Islet of Langerhans (tissue), 1 donor: Measurements from ENCODE around the gene TRAPPC2.
A peak's percentile ranks its signal among the peaks of the same experiment; 100 is the strongest.

Experiments
- FAIRE-seq: peaks from one replicate; lab custom pipeline; 2011; peaks lifted over from hg19 to GRCh38; lab: Jason Lieb, UNC

TRAPPC2 gene

DNA sequence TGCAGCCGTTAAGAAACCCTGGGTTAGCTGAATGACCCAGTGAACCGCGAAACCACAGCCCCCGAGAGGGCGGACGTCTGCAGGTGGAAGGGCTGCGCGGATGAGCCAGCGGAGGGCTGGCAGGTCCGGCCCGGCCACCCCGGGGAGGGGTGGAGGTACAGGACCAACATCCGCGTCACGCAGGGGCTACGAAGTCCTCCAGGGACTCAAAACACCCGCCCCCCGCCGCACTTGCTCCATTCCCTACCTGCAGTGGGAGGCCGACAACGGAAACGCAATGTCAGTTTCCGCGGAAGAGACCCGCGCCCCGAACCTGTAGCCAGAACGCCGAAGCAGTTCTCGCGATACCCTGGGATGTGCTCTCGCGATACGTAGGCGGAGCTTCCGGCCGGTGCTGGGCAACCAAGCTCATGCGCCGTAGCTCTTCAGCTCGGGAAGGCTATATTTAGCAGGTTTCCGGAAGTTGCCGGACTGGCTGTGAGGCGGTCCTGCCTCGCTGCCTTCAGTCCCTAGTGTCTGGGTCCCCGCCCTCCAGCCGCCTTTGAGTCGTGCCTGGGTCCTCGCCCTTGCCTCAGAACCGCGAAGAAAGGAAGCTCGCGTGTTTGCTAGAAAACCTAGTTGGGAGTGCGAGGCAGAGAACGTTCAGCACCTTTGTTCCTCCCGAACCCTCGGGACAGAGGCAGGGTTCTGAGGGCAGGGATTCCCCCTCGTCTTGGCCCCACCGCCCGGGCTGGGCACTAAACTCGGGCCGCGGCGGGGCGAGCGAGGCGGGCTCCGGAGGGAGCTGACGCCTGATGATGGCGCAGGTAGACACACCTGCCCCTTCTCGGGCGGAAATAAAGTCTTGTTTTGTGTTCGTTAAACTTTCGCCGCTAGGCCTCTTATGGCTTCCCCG lies at the start of gene TRAPPC2, which contains the start of gene OFD1:
TSS of gene TRAPPC2 (minus strand) at position 343 of the 895 bp plus-strand sequence. CDS start 14,657 bp downstream, outside the sequence.
TSS of gene OFD1 (plus strand) at position 471 of the 895 bp plus-strand sequence. CDS start at position 795, 324 bp downstream.
- peak; percentile 56 for FAIRE-seq

- FAIRE-seq: no peak
Measured at GRCh38 chrX:13780868-13781427, 46.5 kb upstream of the TRAPPC2 start.

- no peak for FAIRE-seq
Measured at GRCh38 chrX:13778916-13779315, 44.5 kb upstream of the TRAPPC2 start.

GRCh38 chrX:13776387-13776786 lies 42.0 kb upstream of the TRAPPC2 start:
- no peak for FAIRE-seq

DNA sequence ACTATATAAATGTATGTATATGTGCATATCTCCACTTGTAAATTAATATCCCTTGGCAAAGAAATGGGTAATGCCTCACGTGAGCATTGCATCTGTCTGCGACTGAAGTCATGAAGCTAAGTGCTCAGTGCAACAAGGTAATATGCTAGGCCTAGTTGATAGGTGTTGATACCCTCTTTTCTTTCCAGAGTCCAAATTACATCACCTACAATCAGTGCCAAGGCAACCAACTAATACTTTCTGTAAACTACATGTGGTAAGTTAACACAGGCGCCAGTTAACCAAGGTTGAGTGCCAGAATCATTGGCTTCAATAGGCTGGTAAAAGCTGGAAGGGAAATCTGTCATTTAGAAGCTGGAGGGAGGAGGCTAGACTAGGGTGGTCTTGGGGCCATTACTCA lies 41.4 kb upstream of the TRAPPC2 start:
- no peak for FAIRE-seq

DNA sequence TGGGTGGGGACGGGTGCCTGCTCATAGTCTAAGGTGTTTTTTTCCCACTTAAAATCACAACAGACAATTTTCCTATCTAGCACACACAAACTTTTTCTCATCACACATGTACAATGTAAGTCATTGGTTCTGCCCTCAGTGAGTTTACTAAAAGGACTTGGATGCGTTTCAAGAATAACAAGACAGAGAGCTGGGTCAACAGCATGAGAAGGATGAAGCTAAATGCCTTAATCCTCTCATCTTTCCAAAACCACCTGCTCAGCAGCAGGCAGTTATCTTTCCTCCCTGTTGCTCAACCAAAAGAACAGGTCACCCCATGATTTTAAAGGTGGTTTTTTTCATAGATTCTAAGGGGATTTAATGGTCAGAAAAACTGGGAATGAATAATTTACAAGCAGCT lies 40.3 kb upstream of the TRAPPC2 start:
- FAIRE-seq: no peak

DNA sequence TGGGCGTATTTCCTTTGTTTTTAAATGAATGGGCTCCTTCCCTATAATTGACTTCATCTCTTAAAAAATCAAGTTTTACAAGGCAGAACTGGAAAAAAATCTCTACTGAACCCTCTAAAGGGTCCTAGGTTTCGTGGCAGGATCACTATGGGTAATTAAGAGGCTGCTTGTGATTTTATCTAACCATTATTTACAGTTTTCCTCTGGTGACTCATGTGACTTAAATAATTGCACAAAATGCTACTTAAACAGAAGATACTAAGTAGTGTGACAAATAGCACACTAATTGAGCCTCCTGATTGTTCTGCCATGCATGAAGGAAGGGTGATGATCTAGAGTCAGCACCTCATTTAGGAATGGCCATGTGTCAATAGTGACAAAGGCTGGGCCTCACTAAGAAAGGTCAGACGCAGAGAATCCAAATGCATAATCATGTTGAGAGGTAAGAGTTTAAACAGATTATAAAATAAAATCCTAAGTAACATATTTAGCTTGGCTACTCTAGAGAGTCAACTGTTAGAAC lies 35.7 kb upstream of the TRAPPC2 start:
- peak; percentile 99 for FAIRE-seq

DNA sequence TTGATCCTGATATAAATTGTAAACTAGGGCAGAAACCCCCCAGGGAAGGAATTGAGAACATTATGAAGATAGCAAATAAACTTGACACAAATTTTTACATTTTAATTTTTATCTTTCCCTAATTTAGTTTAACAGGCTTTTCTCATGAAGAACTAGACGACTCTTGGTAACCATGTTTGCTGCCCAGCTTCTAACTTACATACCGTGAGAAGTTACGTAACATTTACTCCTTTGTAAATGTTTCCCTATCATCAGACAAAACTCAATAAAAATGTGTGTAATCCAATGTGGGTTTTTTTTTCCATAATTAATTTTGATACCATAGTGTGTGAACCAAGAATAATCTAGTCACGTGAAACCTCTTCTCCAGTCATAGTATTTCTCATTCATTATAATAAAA lies 34.5 kb upstream of the TRAPPC2 start:
- peak; percentile 49 for FAIRE-seq

DNA sequence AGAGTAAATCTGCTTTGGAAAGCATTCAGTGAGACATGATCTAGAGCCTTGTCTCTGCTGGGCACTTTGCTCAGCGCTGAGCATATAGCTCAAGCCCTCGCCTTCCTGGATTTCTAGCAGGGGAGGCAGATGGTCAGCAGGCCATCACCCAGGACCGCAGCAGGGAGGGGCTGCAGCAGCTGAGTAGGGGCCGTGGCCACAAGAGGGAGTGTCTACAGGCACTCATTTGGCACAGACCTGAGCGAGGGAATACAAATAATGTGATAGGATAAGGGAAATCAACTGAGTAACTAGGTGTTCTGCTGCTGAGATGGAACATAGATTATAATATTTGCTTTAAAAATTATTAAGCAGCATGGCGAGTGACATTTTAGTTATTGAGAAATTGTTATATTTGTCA lies 30.3 kb upstream of the TRAPPC2 start:
- FAIRE-seq: peak; percentile 61

- no peak for FAIRE-seq
Measured at GRCh38 chrX:13764281-13764680, 29.9 kb upstream of the TRAPPC2 start.

GRCh38 chrX:13763489-13763888 lies 29.1 kb upstream of the TRAPPC2 start:
- FAIRE-seq: no peak

GRCh38 chrX:13761606-13762414 lies 27.4 kb upstream of the TRAPPC2 start:
- FAIRE-seq: peak; percentile 96

GRCh38 chrX:13760426-13760825 lies 26.0 kb upstream of the TRAPPC2 start:
- no peak for FAIRE-seq

DNA sequence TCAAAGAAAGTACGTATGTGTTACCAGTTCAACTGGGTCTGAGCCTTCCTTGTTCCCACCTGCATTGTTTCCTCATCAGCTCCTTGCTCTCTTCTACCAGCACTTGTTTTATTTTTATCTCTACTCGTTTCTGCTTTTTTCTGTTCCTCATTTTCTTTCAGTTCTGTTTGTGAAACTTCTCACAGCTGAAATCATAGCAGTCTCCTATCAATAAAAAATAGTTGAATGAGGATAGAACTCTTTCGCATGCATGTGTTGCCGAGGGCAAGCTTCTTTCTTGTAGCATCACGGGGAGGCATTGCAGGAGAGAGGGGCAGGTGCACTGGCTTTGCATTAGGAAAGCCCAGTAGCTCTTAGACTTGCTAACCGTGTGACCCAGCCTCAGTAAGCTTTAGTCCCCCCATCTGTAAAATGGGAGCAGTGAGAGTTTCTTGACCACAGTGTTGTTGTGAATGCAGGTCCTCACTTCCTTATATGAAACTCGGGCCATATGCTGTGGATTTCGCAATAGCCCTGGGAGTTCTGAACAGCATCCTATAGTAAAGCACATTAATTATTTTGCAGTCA lies 24.8 kb upstream of the TRAPPC2 start:
- no peak for FAIRE-seq

- FAIRE-seq: peak; percentile 56
Measured at GRCh38 chrX:13756381-13756780, 22.0 kb upstream of the TRAPPC2 start.

GRCh38 chrX:13755254-13755653 lies 20.8 kb upstream of the TRAPPC2 start:
- no peak for FAIRE-seq

GRCh38 chrX:13754765-13755164 lies 20.3 kb upstream of the TRAPPC2 start:
- no peak for FAIRE-seq

GRCh38 chrX:13752646-13753045 lies 18.2 kb upstream of the TRAPPC2 start:
- FAIRE-seq: no peak

- peak; percentile 80 for FAIRE-seq
Measured at GRCh38 chrX:13752141-13752540, 17.7 kb upstream of the TRAPPC2 start.

DNA sequence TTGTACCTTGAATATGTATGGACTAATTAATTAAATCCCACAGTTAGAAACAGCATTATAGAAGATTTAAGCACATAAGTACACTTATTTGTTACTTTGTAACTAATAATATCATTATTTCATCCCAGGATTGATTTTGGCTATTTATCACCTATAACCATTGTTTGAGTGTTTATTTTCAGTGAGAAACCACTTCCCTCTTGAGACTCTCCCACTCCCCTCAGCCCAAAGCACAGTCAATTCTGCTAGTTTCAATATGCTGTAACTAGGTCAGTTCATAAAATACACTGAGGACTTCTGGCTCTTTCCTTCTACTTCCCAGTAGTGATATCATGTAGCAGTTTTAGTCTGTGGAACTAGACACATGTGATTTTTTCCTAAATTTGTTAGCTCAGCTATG lies 16.4 kb upstream of the TRAPPC2 start:
- no peak for FAIRE-seq

GRCh38 chrX:13750204-13750603 lies 15.8 kb upstream of the TRAPPC2 start:
- FAIRE-seq: peak; percentile 65

- no peak for FAIRE-seq
Measured at GRCh38 chrX:13748486-13748885, 14.1 kb upstream of the TRAPPC2 start.
